Pancreas (tissue), 10 donors: ENCODE results near the gene GNAS. TPM values are rescaled to one million over a fixed set of nuclear protein-coding genes. Genes with fewer than 3 reads are reported as not detected.

Experiments
- ATAC-seq, 4 donors: fragments of 200-7000 bp; cut with Tn5 transposase; one replicate each; pipeline versions ENCODE4 v1.8.0 to v1.9.1; 2020; ENCODE audit warnings: mild to moderate bottlenecking in 4 of 4, moderate library complexity in 4 of 4
- DNase-seq, 6 donors: peaks; one replicate each; pipeline ENCODE4 v3.0.0-alpha.2; 2020
- FAIRE-seq: peaks from 2 replicates; lab custom pipeline; 2012; peaks lifted over from hg19 to GRCh38; lab: Jason Lieb, UNC
- H3K27ac ChIP-seq, 4 donors: fragments of 200-600 bp; sonication (generic); 1 replicate in 3 of 4; 2 replicates in 1 of 4; pipeline versions ENCODE4 v1.5.0 to v1.8.0; 2020
- H3K27me3 ChIP-seq, 4 donors: fragments of 200-600 bp; one replicate each; pipeline ENCODE4 v1.8.0; 2021
- H3K36me3 ChIP-seq, 3 donors: fragments of 200-600 bp; sonication (generic) in 1 of 3; one replicate each; pipeline versions ENCODE4 v1.5.0 to v1.8.0; 2020 to 2021
- H3K4me1 ChIP-seq, 3 donors: fragments of 200-600 bp; one replicate each; pipeline ENCODE4 v1.8.0; 2021
- H3K4me3 ChIP-seq, 4 donors: fragments of 200-600 bp; sonication (generic) in 2 of 4; one replicate each; pipeline versions ENCODE4 v1.5.0 to v1.8.0; 2020 to 2021
- H3K9me3 ChIP-seq, 4 donors: fragments of 200-600 bp; one replicate each; pipeline ENCODE4 v1.8.0; 2021
- WGBS, 2 donors: extraction: QIAGEN DNeasy Blood & Tissue Kit; methylation state at CpG; one replicate each; pipeline ENCODE4 v1.1.7; 2013; 5-methylcytosine and 5-hydroxymethylcytosine counted together
- intact Hi-C, 3 donors: fragments of 100-400 bp; cut with DNase I; formaldehyde crosslinking; loops; one replicate each; pipeline versions ENCODE4 v1.11.1 to v1.14.2; 2022
- polyA plus RNA-seq, 2 donors: library from polyadenylated mRNA; stranded (reverse); fragments of 200-250 nt; gene quantifications; one replicate each; pipeline ENCODE4 v1.2.3, GENCODE V29; 2013
- total RNA-seq, 6 donors: library from RNA; stranded (reverse); fragmentation: NEBNext Ultra II Directional in 4 of 6; extraction: Animal tissue kit (Norgen Biotek cat#: 25700) in 4 of 6; gene quantifications; one replicate each; pipeline versions ENCODE4 v1.2.1 to v1.2.4, GENCODE V29; 2021 to 2023
- TF ChIP-seq, protein P1 (sequence below), 4 donors: fragments of 200-600 bp; sonication (generic) in 3 of 4; IDR thresholded peaks; one replicate each; pipeline versions ENCODE4 v1.5.0 to v1.8.0; 2021; ENCODE audit warnings: antibody characterized with exemption in 4 of 4
- donor health status: healthy with polysubstance abuse.
- donor health status: DM: no; HTN: no; CAD: no; lungs with moderate emphysema.
- donor health status: DM: no; HTN: no; CAD: no.
- donor health status: control.
- donor health status: control.
- donor health status: Bipolar disorder and iron deficiency.
- donor health status: DM: yes; HTN: yes; CAD: no.
- donor health status: DM: no; HTN: no; CAD: no.
- donor health status: DM: no; HTN: no; CAD: no.
- donor health status: DM: yes; HTN: yes; CAD: no.

Gene GNAS
- 100 to 1,000 TPM; 349 to 850 (median 535) TPM for total RNA-seq
- 1,000 to 10,000 TPM; 1,207 to 2,220 TPM for polyA plus RNA-seq

DNA sequence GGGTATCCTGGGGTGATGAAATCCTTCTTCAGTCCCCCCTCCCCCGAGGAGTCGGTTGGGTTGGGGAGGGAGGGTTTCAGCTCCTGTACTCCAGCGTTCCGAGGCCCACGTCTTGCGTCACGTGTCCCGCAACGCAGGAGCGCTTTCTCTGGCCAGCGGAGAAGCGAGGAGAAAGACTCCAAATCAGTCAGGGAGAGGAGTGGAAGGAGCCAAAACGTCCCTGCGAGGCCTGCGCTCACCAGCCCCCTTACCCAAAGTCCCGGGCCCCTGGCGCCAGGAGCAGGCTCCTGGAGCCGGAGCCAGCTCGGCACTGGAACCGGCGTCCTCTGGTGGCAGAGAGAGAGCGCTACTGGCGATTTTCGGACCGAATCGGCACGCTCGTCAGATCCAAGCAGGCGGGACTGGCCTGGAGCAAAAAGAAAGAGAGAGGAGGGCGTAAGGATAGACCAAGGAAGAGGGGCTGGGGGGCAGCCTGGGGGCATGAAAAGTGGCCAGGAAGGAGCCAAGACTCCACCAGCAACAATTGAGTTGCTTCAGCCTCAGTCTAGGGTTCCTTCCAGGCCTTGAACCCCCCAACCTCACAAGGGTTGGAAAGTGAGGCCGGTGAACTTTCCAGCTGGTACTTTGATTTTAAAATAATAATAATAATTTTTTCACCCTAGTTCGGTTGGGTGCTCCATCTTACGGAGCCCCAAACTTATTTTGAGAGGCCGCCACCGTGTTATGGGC, at the start of gene GNAS:
Gene GNAS, plus strand, starts transcription at position 174 of the 729 bp plus-strand sequence.
- Histone ChIP-seq H3K36me3 (no peaks in the 10 kb centered on the region), H3K27ac (no peak within 1 kb of the TSS), H3K9me3 (no peaks in the 10 kb centered on the region), H3K4me1 (no peaks in the 10 kb centered on the region), H3K27me3 (peaks cover 0 to 8% (median 0%) of the 10 kb centered on the region in 4 donors), H3K4me3 (peak within 1 kb of the TSS; percentile 9 to 55 (median 30))
- intact Hi-C loops = loop anchor here in 1 of 3 donors (10.0 kb wide), 1 partner anchor 602 kb away; no protein-coding TSS in a partner anchor
- DNase-seq (peak; percentile 40 to 81 (median 66)), ATAC-seq (peak; percentile 66 to 78 (median 76)), FAIRE-seq (no peak)
- TF ChIP-seq, protein P1, sequence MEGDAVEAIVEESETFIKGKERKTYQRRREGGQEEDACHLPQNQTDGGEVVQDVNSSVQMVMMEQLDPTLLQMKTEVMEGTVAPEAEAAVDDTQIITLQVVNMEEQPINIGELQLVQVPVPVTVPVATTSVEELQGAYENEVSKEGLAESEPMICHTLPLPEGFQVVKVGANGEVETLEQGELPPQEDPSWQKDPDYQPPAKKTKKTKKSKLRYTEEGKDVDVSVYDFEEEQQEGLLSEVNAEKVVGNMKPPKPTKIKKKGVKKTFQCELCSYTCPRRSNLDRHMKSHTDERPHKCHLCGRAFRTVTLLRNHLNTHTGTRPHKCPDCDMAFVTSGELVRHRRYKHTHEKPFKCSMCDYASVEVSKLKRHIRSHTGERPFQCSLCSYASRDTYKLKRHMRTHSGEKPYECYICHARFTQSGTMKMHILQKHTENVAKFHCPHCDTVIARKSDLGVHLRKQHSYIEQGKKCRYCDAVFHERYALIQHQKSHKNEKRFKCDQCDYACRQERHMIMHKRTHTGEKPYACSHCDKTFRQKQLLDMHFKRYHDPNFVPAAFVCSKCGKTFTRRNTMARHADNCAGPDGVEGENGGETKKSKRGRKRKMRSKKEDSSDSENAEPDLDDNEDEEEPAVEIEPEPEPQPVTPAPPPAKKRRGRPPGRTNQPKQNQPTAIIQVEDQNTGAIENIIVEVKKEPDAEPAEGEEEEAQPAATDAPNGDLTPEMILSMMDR (IDR thresholded peaks at IDR 0.05) = peak; percentile 14 to 50 (median 29)
- WGBS, 2 donors = 31 to 32% methylated on average over 34 to 35 of the region's 35 CpGs

DNA sequence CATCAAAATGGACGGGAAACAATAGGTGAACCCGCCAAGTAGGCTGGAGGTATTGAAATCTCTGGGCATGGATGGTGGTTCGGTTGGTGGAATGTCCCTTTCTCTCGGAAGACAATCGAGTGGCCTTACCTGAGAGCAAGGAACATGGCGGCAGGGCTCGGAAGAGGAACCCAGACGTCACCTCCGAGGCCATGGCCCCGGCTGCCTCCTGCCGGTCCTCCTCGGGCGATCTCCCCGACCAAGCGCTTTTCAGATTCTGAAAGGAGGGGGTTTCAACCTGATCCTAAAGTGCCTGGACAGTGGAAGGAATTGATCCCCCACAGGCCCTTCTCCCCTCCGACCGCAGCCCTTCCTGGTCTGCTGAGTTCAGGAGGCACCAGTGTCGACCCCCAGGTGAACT, 49.0 kb upstream of the GNAS start:
- 77 to 86% methylated on average over 18 of the region's 18 CpGs for WGBS, 2 donors
- DNase-seq (no peak), ATAC-seq (no peak), FAIRE-seq (no peak)
- Histone ChIP-seq H3K4me1 (no peaks in the 10 kb centered on the region), H3K27ac (no peak overlapping the region), H3K4me3 (no peak overlapping the region), H3K36me3 (no peaks in the 10 kb centered on the region), H3K27me3 (peaks cover 0 to 4% (median 0%) of the 10 kb centered on the region in 4 donors), H3K9me3 (no peaks in the 10 kb centered on the region)
- intact Hi-C loops = no loop called here
- TF ChIP-seq, protein P1 (IDR thresholded peaks at IDR 0.05) = no peak

DNA sequence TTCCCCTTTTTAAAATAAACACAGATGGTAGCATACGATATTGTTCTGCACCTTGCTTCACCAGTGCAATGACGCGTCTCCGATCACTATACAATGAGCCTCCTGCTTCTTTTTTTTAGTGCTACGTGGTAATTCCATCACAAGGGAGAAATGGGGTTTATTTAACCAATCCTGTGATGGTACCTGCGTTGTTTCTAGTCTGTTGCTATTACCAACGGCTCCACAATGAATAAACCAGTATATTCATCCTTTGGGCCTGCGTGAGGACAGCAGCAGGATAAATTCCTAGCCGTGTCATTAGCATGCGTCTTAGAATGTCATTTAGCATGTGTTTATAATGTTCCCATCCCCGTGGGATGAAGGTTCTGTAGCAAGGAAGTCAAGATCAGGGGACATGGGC, 44.7 kb upstream of the GNAS start:
- Histone ChIP-seq H3K27ac (no peak overlapping the region), H3K27me3 (peaks cover 0 to 4% (median 0%) of the 10 kb centered on the region in 4 donors), H3K9me3 (no peaks in the 10 kb centered on the region), H3K4me3 (no peak overlapping the region), H3K4me1 (no peaks in the 10 kb centered on the region), H3K36me3 (no peaks in the 10 kb centered on the region)
- no peak for FAIRE-seq
- no peak for DNase-seq
- intact Hi-C loops = no loop called here
- TF ChIP-seq, protein P1 (IDR thresholded peaks at IDR 0.05) = no peak
- WGBS, 2 donors = 68 to 72% methylated on average over 11 of the region's 11 CpGs
- ATAC-seq = no peak

DNA sequence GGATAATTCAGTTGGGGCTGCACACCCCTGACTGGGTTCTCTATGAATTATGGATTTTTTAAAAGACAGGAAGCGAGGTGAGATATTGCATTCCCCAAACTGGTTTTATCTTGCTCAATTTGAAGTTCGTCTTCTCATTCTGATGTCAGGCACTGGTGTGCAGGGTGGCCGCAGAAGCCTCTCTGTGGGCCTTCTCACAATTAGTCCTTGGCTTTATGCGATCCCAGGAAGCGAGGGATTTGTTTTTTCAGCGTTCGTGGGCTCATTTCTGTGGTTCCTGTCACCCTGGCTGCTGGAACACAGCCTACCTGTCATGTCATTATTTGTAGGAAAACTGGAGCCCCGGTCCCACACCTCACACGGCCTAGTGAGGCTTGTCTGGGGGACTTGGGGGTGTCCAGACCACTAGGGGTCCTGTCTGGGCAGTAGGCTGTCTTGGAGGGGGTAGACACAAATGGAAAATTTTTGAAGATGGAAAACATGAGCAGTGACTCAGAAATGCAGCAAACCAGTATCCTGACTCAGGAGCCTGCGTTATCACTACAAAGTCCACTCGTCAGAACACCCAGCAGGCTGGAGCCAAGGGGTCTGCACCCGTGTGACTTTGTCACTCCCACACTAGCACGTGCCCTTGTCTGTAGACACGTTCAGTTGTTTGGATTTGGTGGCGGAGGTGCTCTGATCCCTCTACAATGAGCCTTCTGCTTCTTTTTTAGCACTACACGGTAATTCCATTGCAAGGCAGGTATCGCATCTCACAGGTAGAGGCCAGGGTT, 44.1 kb upstream of the GNAS start:
- FAIRE-seq (no peak), DNase-seq (no peak), ATAC-seq (no peak)
- no peak overlapping the region for H3K4me3 ChIP-seq
- H3K27me3 ChIP-seq = peaks cover 0 to 4% (median 0%) of the 10 kb centered on the region in 4 donors
- no peak overlapping the region for H3K27ac ChIP-seq
- intact Hi-C loops = no loop called here
- no peaks in the 10 kb centered on the region for H3K9me3 ChIP-seq
- H3K4me1 ChIP-seq = no peaks in the 10 kb centered on the region
- TF ChIP-seq, protein P1 (IDR thresholded peaks at IDR 0.05) = no peak
- no peaks in the 10 kb centered on the region for H3K36me3 ChIP-seq
- WGBS, 2 donors = 51 to 57% methylated on average over 17 of the region's 17 CpGs
